IMR-90 (cell line): ENCODE data around the gene IDI2. TPM values are rescaled to one million over a fixed set of nuclear protein-coding genes. Genes with fewer than 3 reads are reported as not detected.

Experiments used
- ATAC-seq: fragments of 200-7000 bp; cut with Tn5 transposase; 2 replicates; pipeline ENCODE4 v1.9.1; 2020; ENCODE audit warnings: low read depth, mild to moderate bottlenecking, moderate library complexity
- BruUV-seq: library from RNA; stranded (reverse); fragments of 400-500 nt; replicated peaks from 2 replicates; lab custom pipeline; 2021; lab: Mats Ljungman, UMichigan
- CTCF ChIA-PET: fragments of 300-600 bp; formaldehyde crosslinking; extraction: SDS; loops from one replicate; lab custom pipeline; 2021; ENCODE audit warnings: antibody characterized with exemption; lab: Yijun Ruan, JAX
- POLR2A ChIA-PET: fragments of 300-600 bp; sonication (Branson Sonifier 250); formaldehyde crosslinking; loops from one replicate; lab custom pipeline; 2022; ENCODE audit warnings: antibody characterized with exemption; ENCODE audit not compliant: unreplicated experiment; lab: Charles Lee
- DNase-seq: peaks from one replicate; pipeline ENCODE4 v3.0.0; 2013
- H2AFZ ChIP-seq: replicated peaks from 2 replicates; pipeline ENCODE3; 2013; ENCODE audit warnings: low read length, mild to moderate bottlenecking; ENCODE audit not compliant: poor library complexity
- H2AK5ac ChIP-seq: 2 replicates; pipeline ENCODE4 v1.6.1; 2013; ENCODE audit warnings: low read depth, low read length, inconsistent platforms
- H2AK9ac ChIP-seq: replicated peaks from 2 replicates; pipeline ENCODE3; 2013; ENCODE audit warnings: mild to moderate bottlenecking, low read depth, low read length, moderate library complexity; ENCODE audit not compliant: poor library complexity
- H2BK120ac ChIP-seq: 2 replicates; pipeline ENCODE4 v1.6.1; 2013; ENCODE audit warnings: low read depth, low read length, inconsistent platforms
- H2BK15ac ChIP-seq: 3 replicates; pipeline ENCODE4 v1.6.1; 2013; ENCODE audit warnings: low read depth, low read length, inconsistent platforms
- H2BK20ac ChIP-seq: 2 replicates; pipeline ENCODE4 v1.6.1; 2013; ENCODE audit warnings: low read depth, mild to moderate bottlenecking, inconsistent platforms, low read length, moderate library complexity
- H2BK5ac ChIP-seq: 2 replicates; pipeline ENCODE4 v1.6.1; 2013; ENCODE audit warnings: mild to moderate bottlenecking, low read depth, low read length, inconsistent platforms; ENCODE audit not compliant: poor library complexity, severe bottlenecking
- H3K14ac ChIP-seq: replicated peaks from 2 replicates; pipeline ENCODE4 v1.6.1; 2013; ENCODE audit warnings: low read depth, low read length, inconsistent platforms
- H3K18ac ChIP-seq: 2 replicates; pipeline ENCODE4 v1.6.1; 2013; ENCODE audit warnings: low read depth, low read length, control low read depth
- H3K23ac ChIP-seq: 2 replicates; pipeline ENCODE4 v1.6.1; 2013; ENCODE audit warnings: low read depth, low read length, inconsistent platforms
- H3K27ac ChIP-seq: 2 replicates; pipeline ENCODE4 v1.5.1; 2013; ENCODE audit warnings: mild to moderate bottlenecking, control low read depth, low read length; ENCODE audit not compliant: insufficient read depth
- H3K27me3 ChIP-seq: 2 replicates; pipeline ENCODE4 v1.6.1; 2013; ENCODE audit warnings: low read length; ENCODE audit not compliant: control insufficient read depth, insufficient read depth
- H3K36me3 ChIP-seq: 2 replicates; pipeline ENCODE4 v1.6.1; 2013; ENCODE audit warnings: low read length, mixed read lengths; ENCODE audit not compliant: control insufficient read depth, insufficient read depth
- H3K4ac ChIP-seq: 2 replicates; pipeline ENCODE4 v1.6.1; 2013; ENCODE audit warnings: low read depth, low read length, inconsistent platforms
- H3K4me1 ChIP-seq: 2 replicates; pipeline ENCODE4 v1.6.1; 2013; ENCODE audit warnings: low read length, mixed read lengths; ENCODE audit not compliant: control insufficient read depth, insufficient read depth
- H3K4me2 ChIP-seq: 2 replicates; pipeline ENCODE4 v1.6.1; 2013; ENCODE audit warnings: low read depth, mild to moderate bottlenecking, control low read depth, low read length, moderate library complexity
- H3K4me3 ChIP-seq: 2 replicates; pipeline ENCODE4 v1.5.1; 2013; ENCODE audit warnings: low read depth, mild to moderate bottlenecking, control low read depth, low read length, moderate library complexity; ENCODE audit not compliant: insufficient read depth
- H3K56ac ChIP-seq: 2 replicates; pipeline ENCODE4 v1.6.1; 2013; ENCODE audit warnings: low read length, inconsistent platforms; ENCODE audit not compliant: insufficient read depth; ENCODE audit errors: extremely low read depth
- H3K79me1 ChIP-seq, 2 experiments: 2 replicates each; pipeline ENCODE4 v1.6.1; 2013; ENCODE audit warnings: low read length in 2 of 2, inconsistent platforms in 1 of 2, low read depth in 1 of 2
- H3K9ac ChIP-seq: 2 replicates; pipeline ENCODE4 v1.6.1; 2013; ENCODE audit warnings: low read depth, low read length, control low read depth
- H3K9me1 ChIP-seq: 2 replicates; pipeline ENCODE4 v1.6.1; 2013; ENCODE audit warnings: low read length, inconsistent platforms; ENCODE audit not compliant: insufficient read depth
- H3K9me3 ChIP-seq: 2 replicates; pipeline ENCODE4 v1.6.1; 2013; ENCODE audit warnings: low read length; ENCODE audit not compliant: control insufficient read depth, insufficient read depth
- H4K20me1 ChIP-seq: 2 replicates; pipeline ENCODE4 v1.6.1; 2013; ENCODE audit warnings: low read length, inconsistent platforms; ENCODE audit not compliant: insufficient read depth
- H4K5ac ChIP-seq: 2 replicates; pipeline ENCODE4 v1.6.1; 2013; ENCODE audit warnings: mild to moderate bottlenecking, low read depth, low read length, control low read depth
- H4K8ac ChIP-seq, 2 experiments: 2 replicates each; pipeline ENCODE4 v1.6.1; 2013; ENCODE audit warnings: low read depth in 2 of 2, low read length in 2 of 2, control low read depth in 1 of 2, inconsistent platforms in 1 of 2
- H4K91ac ChIP-seq: 2 replicates; pipeline ENCODE4 v1.6.1; 2013; ENCODE audit warnings: low read depth, low read length, inconsistent platforms; ENCODE audit not compliant: insufficient read depth
- CEBPB ChIP-seq: IDR thresholded peaks from 2 replicates; pipeline ENCODE4 v1.6.1; 2012; ENCODE audit warnings: low read depth, low read length, improper control_type of control experiment
- CTCF ChIP-seq: conservative IDR thresholded peaks from 2 replicates; pipeline ENCODE4 v1.5.1; 2012; ENCODE audit warnings: mild to moderate bottlenecking, low read depth, low read length, improper control_type of control experiment
- FOS ChIP-seq: fragments of 150-350 bp; IDR thresholded peaks from 2 replicates; pipeline ENCODE4 v1.6.1; 2016; ENCODE audit warnings: low read depth, low read length
- MAZ ChIP-seq: IDR thresholded peaks from 2 replicates; pipeline ENCODE4 v1.6.1; 2012; ENCODE audit warnings: low read depth, mild to moderate bottlenecking, low read length, improper control_type of control experiment, moderate library complexity, borderline replicate concordance
- NFE2L2 ChIP-seq: fragments of 150-350 bp; IDR thresholded peaks from 2 replicates; pipeline ENCODE4 v1.6.1; 2016; ENCODE audit warnings: low read depth, mild to moderate bottlenecking, low read length
- POLR2A ChIP-seq: IDR thresholded peaks from 2 replicates; pipeline ENCODE4 v1.6.1; 2012; ENCODE audit warnings: mild to moderate bottlenecking, low read depth, low read length
- RAD21 ChIP-seq: IDR thresholded peaks from 2 replicates; pipeline ENCODE4 v1.6.1; 2012; ENCODE audit warnings: low read length, improper control_type of control experiment
- SMC3 ChIP-seq: fragments of 150-350 bp; IDR thresholded peaks from 2 replicates; pipeline ENCODE4 v1.6.1; 2016; ENCODE audit warnings: low read depth, mild to moderate bottlenecking, antibody characterized with exemption, low read length, moderate library complexity
- USF2 ChIP-seq: fragments of 150-350 bp; IDR thresholded peaks from 2 replicates; pipeline ENCODE4 v1.6.1; 2017; ENCODE audit warnings: mild to moderate bottlenecking, antibody characterized with exemption, low read length, low read depth
- WGBS, 2 experiments: methylation state at CpG; one replicate each; pipeline versions ENCODE4 v1.1.5 to v1.1.7; 2013; ENCODE audit warnings: missing lambda C conversion rate in 2 of 2; ENCODE audit not compliant: insufficient read length in 1 of 2; ENCODE audit errors: extremely low coverage in 2 of 2; 5-methylcytosine and 5-hydroxymethylcytosine counted together
- dilution Hi-C: fragments of 300-500 bp; cut with HindIII; formaldehyde crosslinking; loops from one replicate; pipeline ENCODE4 v1.14.3; 2018; ENCODE audit warnings: low sequenced_read_pairs; ENCODE audit not compliant: unreplicated experiment
- in situ Hi-C: fragments of 300-500 bp; cut with MboI; formaldehyde crosslinking; loops from 3 replicates; pipeline ENCODE4 v1.14.3; 2019; ENCODE audit warnings: low sequenced_read_pairs, inconsistent platforms, mixed read lengths
- intact Hi-C: fragments of 100-400 bp; cut with micrococcal nuclease; formaldehyde crosslinking; loops from 2 replicates; pipeline ENCODE4 v1.10.0; 2022
- polyA plus RNA-seq, 3 experiments: library from polyadenylated mRNA; depleted of rRNA; stranded (reverse); fragments of >200 nt; gene quantifications; 2 replicates each; pipeline ENCODE4 v1.2.3, GENCODE V29; 2012; ENCODE audit warnings: low replicate concordance in 1 of 3
- total RNA-seq: library from RNA; depleted of rRNA; stranded (reverse); fragments of >200 nt; gene quantifications from 2 replicates; pipeline ENCODE4 v1.2.3, GENCODE V29; 2012

Gene IDI2
- total and polyA plus RNA-seq, 2 of the 4 experiments (the other 2 are of a cell fraction), result not detected

- H2BK5ac ChIP-seq, result no peak overlapping the region
- peaks cover 5% of the 10 kb centered on the region for H3K36me3 ChIP-seq
- H3K27me3 ChIP-seq, result no peaks in the 10 kb centered on the region
- H2AK9ac ChIP-seq, result no peak overlapping the region
- DNase-seq (no peak), ATAC-seq (no peak)
- no peak overlapping the region for H3K9ac ChIP-seq
- TF ChIP-seq POLR2A (no peak), FOS (no peak), MAZ (no peak), CEBPB (no peak), NFE2L2 (no peak), SMC3 (no peak), CTCF (no peak), USF2 (no peak), RAD21 (no peak)
- H3K14ac ChIP-seq, result no peak overlapping the region
- no peak overlapping the region for H2BK120ac ChIP-seq
- H3K4ac ChIP-seq, result no peak overlapping the region
- in situ Hi-C loops (no loop called here), dilution Hi-C loops (no loop called here), intact Hi-C loops (no loop called here)
- no peaks in the 10 kb centered on the region; the same call in 1 of the 2 replicates for H3K4me1 ChIP-seq
- no peak overlapping the region for H3K4me3 ChIP-seq
- peaks cover 9% of the 10 kb centered on the region; the same call in 1 of the 2 replicates for H3K9me1 ChIP-seq
- H3K9me3 ChIP-seq, result no peaks in the 10 kb centered on the region
- H4K8ac ChIP-seq, result no peak overlapping the region
- no TSS peak for BruUV-seq
- no peak overlapping the region for H3K27ac ChIP-seq
- H4K91ac ChIP-seq, result no peak overlapping the region
- H2BK15ac ChIP-seq, result no peak overlapping the region
- peaks cover 21% of the 10 kb centered on the region for H4K20me1 ChIP-seq
- no peak overlapping the region for H4K5ac ChIP-seq
- H3K79me1 ChIP-seq, result peaks cover 34 to 59% of the 10 kb centered on the region in 2 experiments
- H2AK5ac ChIP-seq, result no peak overlapping the region
- H3K56ac ChIP-seq, result no peak overlapping the region
- H2BK20ac ChIP-seq, result no peak overlapping the region
- 87% methylated on average over 3 of the region's 7 CpGs; no CpG with 5 or more reads in 1 of the 2 experiments for WGBS, 2 experiments
- H2AFZ ChIP-seq, result no peak overlapping the region
- ChIA-PET POLR2A (no interaction called here), CTCF (no interaction called here)
- no peak overlapping the region for H3K23ac ChIP-seq
- H3K4me2 ChIP-seq, result no peak overlapping the region
- no peak overlapping the region for H3K18ac ChIP-seq
Measured at GRCh38 chr10:1063232-1063865, 37.7 kb upstream of the IDI2 start.
